ENCODE measurements around the gene AP1S1.

Gene AP1S1

DNA sequence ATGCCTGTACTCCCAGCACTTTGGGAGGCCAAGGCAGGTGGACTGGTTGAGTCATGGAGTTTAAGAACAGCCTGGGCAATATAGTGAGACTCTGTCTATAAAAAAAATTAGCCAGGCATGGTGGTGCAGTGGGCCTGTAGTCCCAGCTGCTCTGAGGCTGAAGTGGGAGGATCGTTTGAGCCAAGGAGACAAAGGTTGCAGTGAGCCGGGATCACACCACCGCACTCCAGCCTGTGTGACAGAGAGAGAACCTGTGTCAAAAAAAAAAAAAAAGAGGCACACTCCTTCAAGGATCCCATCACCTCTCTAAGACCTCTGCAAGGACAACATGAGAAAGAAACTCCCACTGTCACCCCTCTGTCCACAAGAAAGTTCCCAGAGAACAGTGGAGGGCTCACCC is 21.4 kb downstream of the AP1S1 start:
- TF ChIP-seq, protein P1, sequence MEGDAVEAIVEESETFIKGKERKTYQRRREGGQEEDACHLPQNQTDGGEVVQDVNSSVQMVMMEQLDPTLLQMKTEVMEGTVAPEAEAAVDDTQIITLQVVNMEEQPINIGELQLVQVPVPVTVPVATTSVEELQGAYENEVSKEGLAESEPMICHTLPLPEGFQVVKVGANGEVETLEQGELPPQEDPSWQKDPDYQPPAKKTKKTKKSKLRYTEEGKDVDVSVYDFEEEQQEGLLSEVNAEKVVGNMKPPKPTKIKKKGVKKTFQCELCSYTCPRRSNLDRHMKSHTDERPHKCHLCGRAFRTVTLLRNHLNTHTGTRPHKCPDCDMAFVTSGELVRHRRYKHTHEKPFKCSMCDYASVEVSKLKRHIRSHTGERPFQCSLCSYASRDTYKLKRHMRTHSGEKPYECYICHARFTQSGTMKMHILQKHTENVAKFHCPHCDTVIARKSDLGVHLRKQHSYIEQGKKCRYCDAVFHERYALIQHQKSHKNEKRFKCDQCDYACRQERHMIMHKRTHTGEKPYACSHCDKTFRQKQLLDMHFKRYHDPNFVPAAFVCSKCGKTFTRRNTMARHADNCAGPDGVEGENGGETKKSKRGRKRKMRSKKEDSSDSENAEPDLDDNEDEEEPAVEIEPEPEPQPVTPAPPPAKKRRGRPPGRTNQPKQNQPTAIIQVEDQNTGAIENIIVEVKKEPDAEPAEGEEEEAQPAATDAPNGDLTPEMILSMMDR (IDR thresholded peaks at IDR 0.05; ENCODE audit: borderline replicate concordance, extremely low read depth, low read length, poor library complexity, severe bottlenecking), result no peak
- no peak for TF ChIP-seq EZH2 (IDR thresholded peaks at IDR 0.05; ENCODE audit: borderline replicate concordance, low read depth, low read length, severe bottlenecking)
- Histone ChIP-seq H3K27me3 (ENCODE audit: insufficient read depth, low read length, poor library complexity) (no peaks in the 10 kb centered on the region), H3K4me2 (ENCODE audit: insufficient read depth, low read length) (no peak overlapping the region)

DNA sequence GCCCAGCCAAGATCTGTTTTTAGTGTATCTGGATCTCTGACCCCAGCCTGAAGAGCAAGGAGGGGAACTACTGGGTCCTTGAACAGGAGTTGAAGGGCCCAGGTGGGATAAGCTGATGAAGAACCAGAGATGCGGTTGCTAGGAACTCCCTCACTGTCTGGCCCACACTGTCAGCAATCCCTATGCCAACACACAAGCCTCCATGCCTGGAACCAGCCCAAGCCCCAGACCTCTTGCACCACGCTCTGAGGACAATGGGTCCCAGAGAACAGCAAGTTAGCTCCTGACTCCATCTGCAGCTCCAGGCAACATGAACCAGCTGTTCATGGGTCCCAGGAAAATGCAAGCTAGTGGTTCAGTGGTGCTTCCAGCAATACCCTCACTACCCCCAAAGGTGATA is 23.4 kb downstream of the AP1S1 start:
- ATAC-seq (ENCODE audit: insufficient read depth, low read depth) (no peak), DNase-seq (no peak)
- H3K4me1 ChIP-seq (ENCODE audit: insufficient read depth, low read length), result peaks cover 4% of the 10 kb centered on the region
- TF ChIP-seq EZH2 (IDR thresholded peaks at IDR 0.05; ENCODE audit: borderline replicate concordance, low read depth, low read length, severe bottlenecking), result no peak
- TF ChIP-seq, protein P1 (IDR thresholded peaks at IDR 0.05; ENCODE audit: borderline replicate concordance, extremely low read depth, low read length, poor library complexity, severe bottlenecking), result no peak
- no peaks in the 10 kb centered on the region for H3K27me3 ChIP-seq (ENCODE audit: insufficient read depth, low read length, poor library complexity)
- no peak overlapping the region for H3K4me3 ChIP-seq (ENCODE audit: low read depth in 1 of 2, low read length in 2 of 2)
- no peak overlapping the region for H2AFZ ChIP-seq (ENCODE audit: low read depth, low read length)
- H3K9me3 ChIP-seq (ENCODE audit: insufficient read depth, low read length, severe bottlenecking), result no peaks in the 10 kb centered on the region
- H3K27ac ChIP-seq (ENCODE audit: low read length), result no peak overlapping the region
- H3K36me3 ChIP-seq (ENCODE audit: insufficient read depth, low read length), result no peaks in the 10 kb centered on the region
- H3K79me2 ChIP-seq (ENCODE audit: insufficient read depth, low read length), result no peaks in the 10 kb centered on the region
- H4K20me1 ChIP-seq (ENCODE audit: insufficient read depth, low read length), result no peaks in the 10 kb centered on the region; the same call in none of the 2 replicates
- no peak overlapping the region for H3K4me2 ChIP-seq (ENCODE audit: insufficient read depth, low read length)
- H3K9ac ChIP-seq (ENCODE audit: low read depth, low read length), result no peak overlapping the region

More for the DNA sequence above, 21.4 kb downstream of the AP1S1 start:
- no peaks in the 10 kb centered on the region for H3K36me3 ChIP-seq (ENCODE audit: insufficient read depth, low read length)
- H2AFZ ChIP-seq (ENCODE audit: low read depth, low read length), result no peak overlapping the region
- no peak overlapping the region for H3K27ac ChIP-seq (ENCODE audit: low read length)
- H4K20me1 ChIP-seq (ENCODE audit: insufficient read depth, low read length), result peaks cover 18% of the 10 kb centered on the region
- DNase-seq, result no peak
- H3K4me1 ChIP-seq (ENCODE audit: insufficient read depth, low read length), result peaks cover 24% of the 10 kb centered on the region
- no peaks in the 10 kb centered on the region for H3K79me2 ChIP-seq (ENCODE audit: insufficient read depth, low read length)
- no peak overlapping the region for H3K9ac ChIP-seq (ENCODE audit: low read depth, low read length)
- H3K9me3 ChIP-seq (ENCODE audit: insufficient read depth, low read length, severe bottlenecking), result no peaks in the 10 kb centered on the region
- no peak overlapping the region for H3K4me3 ChIP-seq (ENCODE audit: low read depth in 1 of 2, low read length in 2 of 2)
- ATAC-seq (ENCODE audit: insufficient read depth, low read depth), result no peak

DNA sequence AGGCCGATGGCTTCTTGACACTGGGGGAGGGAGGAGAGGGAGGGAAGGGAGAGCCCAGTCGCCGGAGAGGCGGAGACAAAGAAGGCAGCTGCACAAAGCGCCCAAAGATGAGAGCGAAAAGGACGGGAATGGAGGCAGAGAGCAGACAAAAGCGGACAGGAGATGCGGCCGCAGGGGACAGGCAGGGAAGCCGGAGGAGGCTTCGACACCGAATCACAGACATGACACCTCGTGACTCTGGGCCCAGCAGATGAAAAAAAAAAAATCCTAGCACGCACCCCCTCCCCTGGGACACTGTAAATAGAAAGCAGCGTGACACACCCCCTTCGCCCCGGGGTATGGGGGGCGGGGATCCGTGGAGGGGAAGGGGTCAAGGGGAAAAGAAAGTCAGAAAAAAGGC is 24.8 kb downstream of the AP1S1 start:
- Histone ChIP-seq H3K79me2 (ENCODE audit: insufficient read depth, low read length) (no peaks in the 10 kb centered on the region), H3K4me2 (ENCODE audit: insufficient read depth, low read length) (no peak overlapping the region), H2AFZ (ENCODE audit: low read depth, low read length) (no peak overlapping the region), H3K36me3 (ENCODE audit: insufficient read depth, low read length) (no peaks in the 10 kb centered on the region), H3K27me3 (ENCODE audit: insufficient read depth, low read length, poor library complexity) (no peaks in the 10 kb centered on the region), H3K9me3 (ENCODE audit: insufficient read depth, low read length, severe bottlenecking) (no peaks in the 10 kb centered on the region), H3K4me3 (ENCODE audit: low read depth in 1 of 2, low read length in 2 of 2) (no peak overlapping the region), H3K27ac (ENCODE audit: low read length) (no peak overlapping the region), H3K9ac (ENCODE audit: low read depth, low read length) (no peak overlapping the region), H3K4me1 (ENCODE audit: insufficient read depth, low read length) (no peaks in the 10 kb centered on the region), H4K20me1 (ENCODE audit: insufficient read depth, low read length) (no peaks in the 10 kb centered on the region; the same call in 1 of the 2 replicates)
- ATAC-seq (ENCODE audit: insufficient read depth, low read depth) (no peak), DNase-seq (no peak)
- TF ChIP-seq EZH2 (IDR thresholded peaks at IDR 0.05; ENCODE audit: borderline replicate concordance, low read depth, low read length, severe bottlenecking), result no peak
- TF ChIP-seq, protein P1 (IDR thresholded peaks at IDR 0.05; ENCODE audit: borderline replicate concordance, extremely low read depth, low read length, poor library complexity, severe bottlenecking), result no peak

DNA sequence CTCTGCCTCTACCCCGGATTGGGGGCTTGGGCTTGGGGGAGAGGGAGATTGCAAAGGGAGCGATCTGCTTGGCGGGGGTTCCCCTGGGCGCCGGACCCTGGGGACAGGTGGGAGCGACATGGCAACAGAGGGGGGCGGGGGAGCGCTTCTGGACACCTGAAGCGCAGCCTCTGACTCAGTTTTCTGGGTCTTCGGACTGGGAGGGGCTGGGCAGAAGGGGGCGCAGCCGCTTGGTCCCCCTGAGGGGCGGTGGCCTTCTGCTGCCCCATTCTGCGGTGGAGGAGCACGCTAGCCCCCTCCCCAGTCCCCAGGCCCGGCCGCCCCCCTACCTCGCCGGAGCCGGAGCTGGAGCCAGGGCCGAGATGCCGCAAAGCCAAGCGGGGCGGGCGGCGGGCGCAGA is 25.4 kb downstream of the AP1S1 start:
- H3K79me2 ChIP-seq (ENCODE audit: insufficient read depth, low read length), result no peaks in the 10 kb centered on the region
- H4K20me1 ChIP-seq (ENCODE audit: insufficient read depth, low read length), result no peaks in the 10 kb centered on the region
- H3K27ac ChIP-seq (ENCODE audit: low read length), result no peak overlapping the region
- DNase-seq (no peak), ATAC-seq (ENCODE audit: insufficient read depth, low read depth) (no peak)
- no peaks in the 10 kb centered on the region for H3K27me3 ChIP-seq (ENCODE audit: insufficient read depth, low read length, poor library complexity)
- no peak overlapping the region for H2AFZ ChIP-seq (ENCODE audit: low read depth, low read length)
- H3K4me2 ChIP-seq (ENCODE audit: insufficient read depth, low read length), result no peak overlapping the region
- H3K4me1 ChIP-seq (ENCODE audit: insufficient read depth, low read length), result no peaks in the 10 kb centered on the region
- TF ChIP-seq, protein P1 (IDR thresholded peaks at IDR 0.05; ENCODE audit: borderline replicate concordance, extremely low read depth, low read length, poor library complexity, severe bottlenecking), result no peak
- H3K36me3 ChIP-seq (ENCODE audit: insufficient read depth, low read length), result no peaks in the 10 kb centered on the region
- H3K9me3 ChIP-seq (ENCODE audit: insufficient read depth, low read length, severe bottlenecking), result no peaks in the 10 kb centered on the region
- H3K4me3 ChIP-seq (ENCODE audit: low read depth in 1 of 2, low read length in 2 of 2), result no peak overlapping the region
- no peak overlapping the region for H3K9ac ChIP-seq (ENCODE audit: low read depth, low read length)
